GM19099 (cell line): Measurements from ENCODE around the gene COL5A1.

ENCODE experiments used
- POLR2A ChIP-seq: IDR thresholded peaks from 3 replicates; pipeline ENCODE4 v1.6.1; 2011; ENCODE audit warnings: low read depth; ENCODE audit not compliant: insufficient read length; ENCODE audit errors: extremely low read depth

Gene COL5A1

DNA sequence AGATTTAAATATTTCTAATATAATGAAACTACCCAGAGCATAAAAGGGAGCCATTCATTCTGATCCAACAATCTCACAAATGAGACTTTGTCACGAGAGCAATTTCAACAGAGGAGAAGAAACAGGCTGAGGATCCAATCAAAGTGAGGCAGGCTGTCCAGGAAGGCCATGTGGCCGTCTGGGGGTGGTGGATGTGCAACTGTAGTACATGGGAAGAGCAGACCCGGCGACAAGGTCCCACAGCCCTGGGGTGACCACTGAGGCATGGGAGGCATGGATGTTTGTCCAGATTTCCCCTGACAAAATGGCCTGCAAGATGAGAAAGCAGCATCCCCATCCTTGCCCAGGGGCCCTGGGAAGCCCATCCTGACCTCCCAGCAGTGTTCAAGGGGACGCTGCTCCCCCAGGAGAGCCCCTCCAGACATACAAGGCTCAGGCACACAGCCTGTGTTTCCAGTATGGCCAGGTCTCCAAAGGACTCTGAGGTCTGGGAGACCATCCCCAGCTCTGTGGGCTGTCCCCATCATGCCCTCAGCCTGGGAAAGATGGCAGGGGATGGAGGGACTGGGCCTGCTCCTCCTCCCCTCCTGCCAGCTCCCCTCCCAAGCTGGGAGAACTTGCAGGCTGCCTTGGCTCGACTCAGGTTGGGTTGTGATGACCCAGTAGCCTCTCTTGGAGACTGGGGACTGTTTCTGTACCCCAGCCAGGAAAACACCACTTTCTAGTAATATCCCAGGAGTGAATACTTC, 211.5 kb downstream of the COL5A1 start:
- TF ChIP-seq POLR2A = no peak

DNA sequence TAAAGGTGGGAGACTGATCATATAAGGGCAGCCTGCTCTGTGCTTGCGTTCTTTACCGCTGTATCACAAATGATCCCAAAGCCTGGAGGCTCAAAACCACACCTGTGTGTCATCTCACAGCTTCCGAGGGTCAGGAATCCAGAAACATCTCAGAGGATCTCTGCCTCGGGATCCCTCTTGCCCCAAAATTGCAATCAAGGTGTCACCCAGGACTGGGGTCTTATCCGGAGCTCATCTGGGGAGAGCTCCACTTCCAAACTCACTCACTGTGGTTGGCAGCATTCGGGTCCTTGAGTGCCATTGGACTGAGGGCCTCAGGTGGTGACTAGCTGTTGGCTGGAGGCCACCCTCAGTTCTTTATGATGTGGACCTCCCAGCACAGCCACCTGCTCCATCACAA, 212.3 kb downstream of the COL5A1 start:
- TF ChIP-seq POLR2A = no peak

DNA sequence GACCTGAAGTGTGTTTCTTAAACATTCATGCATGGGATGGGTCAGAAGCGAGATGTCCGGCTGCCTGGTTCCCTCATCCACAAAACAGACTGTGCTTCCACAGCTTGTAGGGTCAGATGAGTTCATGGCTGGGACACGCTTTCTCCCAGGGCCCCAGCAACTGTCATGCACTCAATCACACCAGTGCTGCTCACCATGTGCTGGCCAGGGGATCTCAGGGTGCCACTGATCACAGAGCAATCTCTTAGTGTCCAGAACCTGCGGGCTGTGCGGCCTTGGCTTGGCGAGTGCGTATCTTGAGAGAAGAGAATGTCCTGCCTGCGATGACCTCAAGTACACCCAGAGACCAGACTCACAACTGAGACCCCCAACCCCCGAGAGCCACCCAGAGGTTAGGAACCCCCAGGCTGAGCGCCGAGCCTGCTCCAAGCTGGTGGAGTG, 213.0 kb downstream of the COL5A1 start:
- TF ChIP-seq POLR2A = no peak

DNA sequence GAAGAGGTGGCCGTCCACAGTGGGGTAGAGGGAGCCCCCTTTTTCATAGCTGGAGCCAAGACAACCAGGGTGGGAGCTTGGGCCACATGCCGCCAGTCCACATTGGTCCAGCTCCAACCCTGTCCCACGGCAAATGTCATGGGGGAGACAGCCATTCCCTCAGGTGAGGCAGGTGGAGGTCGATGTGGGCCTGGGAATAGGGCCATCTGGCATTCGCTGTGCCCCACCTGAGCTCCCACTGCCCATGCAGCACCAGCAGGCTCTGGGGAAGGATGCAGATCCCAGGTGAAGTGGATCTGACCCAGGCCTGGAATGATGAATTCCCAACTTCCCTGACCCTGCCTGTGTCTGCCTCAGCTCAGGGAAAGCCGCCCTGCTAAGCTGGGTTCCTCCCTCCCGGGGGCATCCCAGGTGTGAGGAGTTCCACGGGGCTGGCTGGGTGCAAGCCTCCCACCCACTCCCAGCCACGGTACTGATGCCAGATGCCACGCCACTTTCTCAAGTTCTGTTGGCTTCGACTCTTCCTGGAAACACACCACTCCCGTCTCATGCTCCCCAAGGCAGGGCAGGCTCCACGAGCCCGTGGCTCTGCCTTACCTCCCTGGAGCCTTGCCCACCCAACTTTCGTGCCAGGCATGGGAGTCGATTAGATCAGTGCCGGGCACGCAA, 213.8 kb downstream of the COL5A1 start:
- TF ChIP-seq POLR2A = no peak

DNA sequence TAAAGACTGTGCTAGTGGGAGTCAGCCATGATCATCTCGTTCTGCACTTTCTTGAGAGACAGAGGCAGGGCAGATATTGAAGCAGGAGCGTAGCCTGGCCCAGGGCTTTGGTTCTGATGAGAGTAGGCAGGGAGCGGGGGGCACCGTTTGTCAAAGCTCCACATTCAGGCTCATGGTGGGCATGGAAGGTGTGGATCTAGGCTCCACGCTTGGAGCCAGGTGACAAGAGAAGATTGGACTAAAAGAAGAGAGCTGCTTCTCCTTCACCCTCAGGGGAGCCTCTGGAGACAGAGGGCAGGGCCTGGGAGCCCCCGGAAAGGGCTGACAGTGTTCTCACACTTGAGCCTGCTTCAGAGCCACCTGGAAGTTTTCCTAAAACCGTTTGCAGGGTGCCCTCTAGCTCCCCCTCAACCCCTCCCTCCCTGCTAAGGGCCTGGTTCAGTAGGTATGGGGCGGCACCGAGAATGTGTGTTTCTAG, 214.3 kb downstream of the COL5A1 start:
- TF ChIP-seq POLR2A = no peak

DNA sequence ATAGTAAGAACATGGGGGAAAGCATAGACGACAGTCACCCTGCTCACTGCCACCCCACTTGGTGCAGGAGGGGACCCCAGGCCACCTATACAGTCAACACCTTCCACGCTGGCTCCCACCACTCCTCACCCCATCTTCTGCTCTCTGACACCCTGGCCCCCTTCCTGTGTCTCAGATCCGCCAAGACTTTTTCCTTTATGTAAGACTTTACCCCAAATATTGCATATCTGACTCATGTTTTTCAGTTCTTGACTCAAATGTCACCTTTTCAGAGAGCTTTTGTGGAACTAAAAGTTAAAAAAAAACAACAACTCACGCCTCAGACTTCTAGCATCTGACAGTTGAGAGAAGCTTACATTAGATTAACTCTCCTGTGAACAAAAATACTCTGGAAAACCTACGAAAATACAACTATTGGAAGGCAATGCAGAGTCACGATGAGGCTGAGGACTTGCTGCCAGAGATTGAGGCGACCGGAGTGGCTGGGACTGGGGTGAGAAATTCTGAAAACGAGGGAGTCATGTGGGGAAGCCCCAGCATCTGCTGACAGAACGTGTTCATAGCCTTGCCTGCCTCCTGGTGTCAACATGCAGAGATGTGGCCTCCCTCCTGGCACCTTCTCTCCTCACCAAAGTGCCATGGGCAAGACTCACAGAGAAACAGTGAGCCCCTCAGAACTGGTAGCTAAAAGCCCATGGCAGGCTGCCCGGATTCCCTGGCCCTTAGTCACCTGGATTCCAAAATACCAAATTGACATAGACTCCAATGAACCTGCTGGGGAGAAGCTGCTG, 216.6 kb downstream of the COL5A1 start:
- no peak for TF ChIP-seq POLR2A

DNA sequence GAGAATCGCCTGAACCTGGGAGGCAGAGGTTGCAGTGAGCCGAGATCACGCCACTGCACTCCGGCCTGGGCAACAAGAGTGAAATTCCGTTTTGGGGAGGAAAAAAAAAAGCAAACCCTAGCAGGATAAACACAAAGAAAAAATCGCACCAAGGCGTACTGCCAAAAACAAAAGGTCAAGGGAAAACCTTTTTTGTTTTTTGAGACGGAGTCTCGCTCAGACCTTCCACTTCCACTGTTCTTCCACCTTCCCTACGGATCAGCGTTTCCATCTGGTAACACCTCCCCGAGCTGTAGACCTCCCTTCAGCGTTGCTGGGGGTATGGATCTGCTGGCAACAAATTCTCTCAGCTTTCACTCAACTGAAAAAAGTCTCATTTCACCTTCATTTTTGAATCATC, 218.9 kb downstream of the COL5A1 start:
- no peak for TF ChIP-seq POLR2A

DNA sequence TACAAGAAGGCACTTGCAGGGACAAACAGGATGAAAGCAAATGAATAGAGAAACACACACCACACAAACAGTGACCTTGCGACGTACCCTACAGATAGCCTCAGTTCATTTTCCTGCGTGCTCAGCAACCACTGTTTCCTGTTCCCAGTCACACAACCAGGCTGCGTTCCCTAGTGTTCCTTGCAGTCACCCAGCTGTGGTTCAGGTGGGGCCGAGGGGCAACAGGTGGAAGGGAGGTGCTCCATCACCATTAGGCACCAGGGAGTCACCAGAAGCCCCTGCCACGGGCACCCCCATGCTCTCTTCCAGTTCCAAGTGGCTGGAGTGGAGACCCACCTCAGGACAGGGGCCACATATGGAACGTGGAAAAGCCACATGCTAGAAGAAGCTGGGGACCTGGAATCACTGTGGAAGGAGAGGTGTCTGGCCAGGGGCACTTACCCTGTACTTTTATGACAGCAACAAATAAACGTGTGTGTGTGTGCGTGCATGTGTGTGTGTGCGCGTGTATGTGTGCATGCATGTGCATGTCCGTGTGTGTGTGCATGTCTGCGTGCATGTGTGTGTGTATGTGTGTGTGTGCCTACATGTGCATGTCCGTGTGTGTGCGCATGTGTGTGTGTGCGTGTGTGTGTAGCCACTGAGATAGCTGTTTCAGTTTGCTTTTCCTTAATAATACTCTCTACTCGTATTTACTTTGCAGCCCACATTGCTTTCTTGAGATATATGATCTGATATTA, 220.2 kb downstream of the COL5A1 start:
- no peak for TF ChIP-seq POLR2A

DNA sequence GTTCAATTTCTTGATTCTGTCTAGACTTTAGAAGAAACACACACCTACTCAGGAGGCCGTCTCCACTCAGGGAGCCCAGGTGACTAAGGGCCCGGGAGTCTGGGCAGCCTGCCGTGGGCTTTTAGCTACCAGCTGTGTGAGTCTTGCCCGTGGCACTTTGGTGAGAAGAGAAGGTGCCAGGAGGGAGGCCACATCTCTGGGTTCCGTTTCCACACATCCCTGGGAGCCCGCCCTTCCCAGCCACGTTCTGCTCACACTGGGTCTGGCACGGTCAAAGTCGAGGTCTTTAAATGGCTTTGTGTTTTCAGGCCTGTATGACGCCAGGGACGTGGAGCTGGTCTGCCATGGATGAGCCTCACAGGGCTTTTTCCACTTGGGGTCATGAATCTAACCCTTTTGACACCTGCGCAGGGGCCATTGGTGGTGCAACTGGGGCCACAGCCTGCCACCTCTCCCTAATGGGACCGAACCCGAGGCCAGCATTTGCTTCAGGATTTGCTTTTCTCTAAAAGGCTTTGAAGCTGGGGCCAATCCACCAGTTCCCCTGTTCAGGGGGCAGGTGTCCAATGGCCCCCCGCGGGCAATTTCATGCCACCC, 221.8 kb downstream of the COL5A1 start:
- TF ChIP-seq POLR2A = no peak

DNA sequence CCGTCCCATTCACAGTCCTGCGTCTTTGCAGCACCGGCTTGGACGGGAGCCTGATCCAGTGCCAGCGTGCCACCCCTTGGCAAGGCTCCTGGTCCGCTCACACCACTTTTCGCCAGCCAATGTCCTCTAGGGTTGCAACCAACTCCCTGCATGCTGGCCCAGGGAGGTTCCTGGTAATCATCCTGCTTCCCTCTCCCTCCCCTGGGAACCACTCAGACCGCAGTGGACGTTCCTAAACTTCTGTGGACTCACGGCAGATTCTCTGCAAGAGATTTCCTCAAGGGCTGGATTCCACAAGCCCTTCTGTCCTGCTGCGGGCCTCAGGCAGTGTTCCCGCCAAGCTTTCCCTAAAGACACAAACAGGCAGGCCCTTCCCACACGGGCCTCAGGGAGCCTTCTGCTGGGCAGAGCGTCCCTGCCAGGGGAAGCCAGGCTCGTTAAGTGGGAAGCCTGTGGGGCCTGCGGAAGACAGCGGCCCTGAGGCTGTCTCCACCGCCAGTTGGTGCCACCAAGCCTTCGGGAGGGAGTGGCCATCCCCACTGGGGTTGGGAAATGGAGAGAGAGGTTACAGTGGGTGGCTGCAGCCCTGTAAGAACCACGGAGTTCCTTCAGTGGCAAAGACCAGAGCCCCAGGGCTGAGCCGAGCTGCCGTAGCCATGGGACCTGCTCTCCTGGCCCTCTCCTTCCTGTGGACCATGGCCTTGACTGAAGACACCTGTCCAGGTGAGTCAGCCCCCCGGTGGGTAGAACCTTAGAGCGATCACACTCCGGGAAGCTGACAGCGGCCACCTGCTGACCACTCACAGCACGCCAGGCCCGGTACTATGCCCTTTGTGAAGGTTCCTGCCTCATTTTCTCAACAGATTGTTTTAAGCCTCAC, 222.6 kb downstream of the COL5A1 start:
- TF ChIP-seq POLR2A = no peak

DNA sequence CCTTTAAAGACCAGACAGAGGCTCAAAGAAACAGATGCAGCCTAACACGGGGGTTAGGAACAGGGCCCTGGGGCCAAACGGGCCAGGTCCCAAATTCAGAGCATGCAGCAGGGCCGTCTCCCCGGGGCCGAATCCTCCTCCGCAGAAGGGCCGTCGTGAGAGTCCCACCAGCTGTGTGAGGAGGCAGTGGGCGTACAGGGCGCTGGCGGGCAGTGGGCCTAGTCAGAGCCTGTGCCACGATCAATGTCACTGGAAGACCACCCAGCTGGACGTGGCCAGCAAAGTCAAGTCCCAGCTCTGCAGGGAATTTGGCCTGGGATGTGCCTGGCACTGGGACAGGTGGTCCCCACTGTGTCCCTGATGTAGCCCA, 223.2 kb downstream of the COL5A1 start:
- TF ChIP-seq POLR2A = no peak

DNA sequence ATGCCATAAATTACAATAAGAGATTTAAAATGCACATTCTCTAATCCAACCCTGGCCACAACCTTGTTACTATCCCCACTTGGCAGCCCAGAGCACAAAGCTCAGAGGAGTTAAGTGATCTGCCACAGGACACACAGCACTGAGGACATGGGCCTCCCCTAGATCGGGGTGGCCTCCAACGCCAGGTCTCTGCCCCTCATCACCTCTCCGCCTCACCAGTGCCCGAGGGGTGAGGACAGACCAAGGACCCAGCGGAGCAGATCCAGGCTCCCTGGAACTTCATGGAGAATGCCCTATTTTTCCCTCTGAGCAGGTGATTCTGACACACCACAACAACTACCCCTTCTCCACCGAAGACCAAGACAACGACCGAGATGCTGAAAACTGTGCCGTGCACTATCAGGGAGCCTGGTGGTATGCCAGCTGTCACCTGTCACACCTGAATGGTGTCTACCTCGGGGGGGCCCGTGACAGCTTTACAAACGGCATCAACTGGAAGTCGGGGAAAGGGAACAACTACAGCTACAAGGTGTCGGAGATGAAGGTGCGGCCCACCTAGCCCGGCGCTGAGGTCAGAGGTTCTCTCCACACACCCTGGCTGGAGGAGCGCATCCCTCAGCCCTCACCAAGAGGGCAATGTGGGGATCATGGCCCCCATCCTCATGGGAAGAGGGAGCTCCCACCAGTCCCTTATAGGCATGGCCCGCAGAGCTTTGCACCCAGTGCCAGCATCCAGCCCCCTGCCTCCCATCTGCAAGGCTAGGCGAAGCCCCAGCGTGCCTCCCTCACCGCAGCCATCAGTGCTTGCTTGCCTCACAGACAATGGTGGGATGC, 226.5 kb downstream of the COL5A1 start:
- TF ChIP-seq POLR2A = no peak
